ENCODE measurements around the gene RBBP4. TPM values are rescaled to one million over a fixed set of nuclear protein-coding genes. Genes with fewer than 3 reads are reported as not detected.
"Not testable (repeated sequence)": the region's sequence is repeated elsewhere in the genome, so short reads cannot be mapped to it uniquely, and the experiment has no call there.

RBBP4 gene
- total RNA-seq, 1 donor from 2014 or later, result 96.6 TPM

GRCh38 chr1:32686387-32686786 lies 35.4 kb downstream of the RBBP4 start:
- no peak for DNase-seq
- Histone ChIP-seq H3K4me3 (no peak overlapping the region), H3K27ac (replicated peaks) (no peak overlapping the region), H3K4me1 (peaks cover 35% of the 10 kb centered on the region), H3K36me3 (peaks cover 43% of the 10 kb centered on the region), H3K27me3 (ENCODE audit: low read depth) (no peaks in the 10 kb centered on the region), H3K9me3 (replicated peaks) (no peaks in the 10 kb centered on the region)
- intact Hi-C loops (cut with micrococcal nuclease), result no loop called here
- no peak for TF ChIP-seq CTCF (IDR thresholded peaks at IDR 0.05; ENCODE audit: borderline replicate concordance)

GRCh38 chr1:32693455-32694174 lies 42.6 kb downstream of the RBBP4 start:
- Histone ChIP-seq H3K4me3 (no peak overlapping the region), H3K4me1 (peaks cover 27% of the 10 kb centered on the region), H3K9me3 (replicated peaks) (no peaks in the 10 kb centered on the region), H3K27me3 (ENCODE audit: low read depth) (no peaks in the 10 kb centered on the region), H3K27ac (replicated peaks) (peak overlapping the region; percentile 11), H3K36me3 (peaks cover 8% of the 10 kb centered on the region)
- DNase-seq, result no peak
- TF ChIP-seq CTCF (IDR thresholded peaks at IDR 0.05; ENCODE audit: borderline replicate concordance), result no peak
- intact Hi-C loops (cut with micrococcal nuclease), result no loop called here

GRCh38 chr1:32695098-32695904 lies 44.3 kb downstream of the RBBP4 start:
- H3K4me1 ChIP-seq, result peaks cover 27% of the 10 kb centered on the region

GRCh38 chr1:32696041-32696440 lies 45.0 kb downstream of the RBBP4 start:
- DNase-seq, result no peak
- TF ChIP-seq CTCF (IDR thresholded peaks at IDR 0.05; ENCODE audit: borderline replicate concordance), result no peak

More at GRCh38 chr1:32695098-32695904, 44.3 kb downstream of the RBBP4 start:
- no peaks in the 10 kb centered on the region for H3K27me3 ChIP-seq (ENCODE audit: low read depth)
- peak overlapping the region; percentile 57 for H3K27ac ChIP-seq (replicated peaks)
- H3K9me3 ChIP-seq (replicated peaks), result no peaks in the 10 kb centered on the region
- intact Hi-C loops (cut with micrococcal nuclease), result no loop called here
- peak; percentile 78 for DNase-seq
- peaks cover 4% of the 10 kb centered on the region for H3K36me3 ChIP-seq
- H3K4me3 ChIP-seq, result peak overlapping the region; percentile 27
- no peak for TF ChIP-seq CTCF (IDR thresholded peaks at IDR 0.05; ENCODE audit: borderline replicate concordance)

GRCh38 chr1:32696996-32697395 lies 46.0 kb downstream of the RBBP4 start:
- H3K27me3 ChIP-seq (ENCODE audit: low read depth); DNase-seq; H3K27ac ChIP-seq (replicated peaks); H3K9me3 ChIP-seq (replicated peaks); H3K4me3 ChIP-seq; intact Hi-C loops (cut with micrococcal nuclease); H3K36me3 ChIP-seq: not testable (repeated sequence)
- H3K4me1 ChIP-seq, result peaks cover 41% of the 10 kb centered on the region

More at GRCh38 chr1:32696041-32696440, 45.0 kb downstream of the RBBP4 start:
- Histone ChIP-seq H3K27ac (replicated peaks) (no peak overlapping the region), H3K27me3 (ENCODE audit: low read depth) (no peaks in the 10 kb centered on the region), H3K4me1 (peaks cover 31% of the 10 kb centered on the region), H3K4me3 (no peak overlapping the region), H3K36me3 (peaks cover 4% of the 10 kb centered on the region), H3K9me3 (replicated peaks) (no peaks in the 10 kb centered on the region)
- intact Hi-C loops (cut with micrococcal nuclease), result no loop called here
